AG09309 (cell line): ENCODE data around the gene INTS11.

ENCODE experiments used
- DNase-seq: peaks from one replicate; pipeline ENCODE4 v3.0.0-alpha.2; 2010; ENCODE audit warnings: low read depth
- H3K4me3 ChIP-seq: 2 replicates; pipeline ENCODE4 v1.5.1; 2011; ENCODE audit warnings: mild to moderate bottlenecking, low read depth, low read length, moderate library complexity; ENCODE audit not compliant: control insufficient read depth
- TF ChIP-seq, protein P1 (sequence below): IDR thresholded peaks from 2 replicates; pipeline ENCODE4 v1.5.1; 2011; ENCODE audit warnings: mild to moderate bottlenecking, low read depth, low read length, inconsistent platforms; ENCODE audit not compliant: insufficient read depth, control insufficient read depth; ENCODE audit errors: missing control alignments

INTS11 gene

DNA sequence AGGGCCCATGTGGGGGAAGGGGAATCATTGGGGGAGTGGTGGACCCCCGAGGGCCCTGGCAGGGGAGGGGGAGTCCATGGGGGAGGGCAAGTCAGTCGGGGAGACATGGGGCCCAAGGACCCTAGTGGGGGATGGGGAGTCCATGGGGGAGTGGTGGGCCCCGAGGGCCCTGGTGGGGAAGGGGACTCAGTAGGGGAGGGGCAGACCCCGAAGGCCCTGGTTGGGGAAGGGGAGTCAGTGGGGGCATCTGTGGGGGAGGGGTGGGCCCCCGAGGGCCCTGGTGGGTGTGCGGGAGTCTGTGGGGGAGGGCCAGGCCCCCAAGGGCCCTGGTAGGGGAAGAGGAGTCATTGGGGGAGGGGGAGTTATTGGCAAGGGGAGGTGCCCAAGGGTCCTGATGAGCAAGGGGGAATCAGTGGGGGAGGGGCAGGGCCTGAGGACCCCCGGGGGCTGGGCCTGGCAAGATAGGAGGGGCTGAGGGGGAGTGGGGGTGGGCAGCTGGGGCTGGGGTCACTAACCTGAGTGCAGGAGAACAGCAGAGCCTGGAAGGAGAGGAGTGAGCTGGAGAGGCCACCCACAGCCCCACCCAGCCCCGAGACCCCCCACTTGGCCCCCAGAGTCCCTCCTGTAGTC, 31.8 kb upstream of the INTS11 start:
- H3K4me3 ChIP-seq, result peak overlapping the region; percentile 95
- DNase-seq, result no peak
- TF ChIP-seq, protein P1, sequence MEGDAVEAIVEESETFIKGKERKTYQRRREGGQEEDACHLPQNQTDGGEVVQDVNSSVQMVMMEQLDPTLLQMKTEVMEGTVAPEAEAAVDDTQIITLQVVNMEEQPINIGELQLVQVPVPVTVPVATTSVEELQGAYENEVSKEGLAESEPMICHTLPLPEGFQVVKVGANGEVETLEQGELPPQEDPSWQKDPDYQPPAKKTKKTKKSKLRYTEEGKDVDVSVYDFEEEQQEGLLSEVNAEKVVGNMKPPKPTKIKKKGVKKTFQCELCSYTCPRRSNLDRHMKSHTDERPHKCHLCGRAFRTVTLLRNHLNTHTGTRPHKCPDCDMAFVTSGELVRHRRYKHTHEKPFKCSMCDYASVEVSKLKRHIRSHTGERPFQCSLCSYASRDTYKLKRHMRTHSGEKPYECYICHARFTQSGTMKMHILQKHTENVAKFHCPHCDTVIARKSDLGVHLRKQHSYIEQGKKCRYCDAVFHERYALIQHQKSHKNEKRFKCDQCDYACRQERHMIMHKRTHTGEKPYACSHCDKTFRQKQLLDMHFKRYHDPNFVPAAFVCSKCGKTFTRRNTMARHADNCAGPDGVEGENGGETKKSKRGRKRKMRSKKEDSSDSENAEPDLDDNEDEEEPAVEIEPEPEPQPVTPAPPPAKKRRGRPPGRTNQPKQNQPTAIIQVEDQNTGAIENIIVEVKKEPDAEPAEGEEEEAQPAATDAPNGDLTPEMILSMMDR, result no peak

DNA sequence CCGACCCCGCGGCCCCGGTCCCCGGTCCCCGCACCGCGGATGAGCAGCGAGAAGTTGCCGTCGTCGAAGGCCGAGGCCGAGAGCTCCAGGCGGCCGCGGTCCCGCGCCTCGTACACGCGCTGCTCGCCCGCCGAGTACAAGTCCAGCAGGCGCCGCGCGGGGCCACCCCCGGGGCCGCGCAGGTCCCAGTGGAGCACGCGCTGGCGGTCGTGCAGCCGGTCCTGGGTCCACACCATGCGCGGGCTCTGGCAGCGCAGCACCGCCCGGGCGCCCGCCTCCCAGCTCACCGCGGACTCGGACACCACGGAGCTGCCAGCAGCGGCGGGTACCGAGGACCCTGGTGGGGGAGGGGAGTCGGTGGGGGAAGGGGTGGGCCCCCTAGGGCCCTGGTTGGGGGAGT, 31.0 kb upstream of the INTS11 start:
- TF ChIP-seq, protein P1, result no peak
- no peak for DNase-seq
- H3K4me3 ChIP-seq, result peak overlapping the region; percentile 95

DNA sequence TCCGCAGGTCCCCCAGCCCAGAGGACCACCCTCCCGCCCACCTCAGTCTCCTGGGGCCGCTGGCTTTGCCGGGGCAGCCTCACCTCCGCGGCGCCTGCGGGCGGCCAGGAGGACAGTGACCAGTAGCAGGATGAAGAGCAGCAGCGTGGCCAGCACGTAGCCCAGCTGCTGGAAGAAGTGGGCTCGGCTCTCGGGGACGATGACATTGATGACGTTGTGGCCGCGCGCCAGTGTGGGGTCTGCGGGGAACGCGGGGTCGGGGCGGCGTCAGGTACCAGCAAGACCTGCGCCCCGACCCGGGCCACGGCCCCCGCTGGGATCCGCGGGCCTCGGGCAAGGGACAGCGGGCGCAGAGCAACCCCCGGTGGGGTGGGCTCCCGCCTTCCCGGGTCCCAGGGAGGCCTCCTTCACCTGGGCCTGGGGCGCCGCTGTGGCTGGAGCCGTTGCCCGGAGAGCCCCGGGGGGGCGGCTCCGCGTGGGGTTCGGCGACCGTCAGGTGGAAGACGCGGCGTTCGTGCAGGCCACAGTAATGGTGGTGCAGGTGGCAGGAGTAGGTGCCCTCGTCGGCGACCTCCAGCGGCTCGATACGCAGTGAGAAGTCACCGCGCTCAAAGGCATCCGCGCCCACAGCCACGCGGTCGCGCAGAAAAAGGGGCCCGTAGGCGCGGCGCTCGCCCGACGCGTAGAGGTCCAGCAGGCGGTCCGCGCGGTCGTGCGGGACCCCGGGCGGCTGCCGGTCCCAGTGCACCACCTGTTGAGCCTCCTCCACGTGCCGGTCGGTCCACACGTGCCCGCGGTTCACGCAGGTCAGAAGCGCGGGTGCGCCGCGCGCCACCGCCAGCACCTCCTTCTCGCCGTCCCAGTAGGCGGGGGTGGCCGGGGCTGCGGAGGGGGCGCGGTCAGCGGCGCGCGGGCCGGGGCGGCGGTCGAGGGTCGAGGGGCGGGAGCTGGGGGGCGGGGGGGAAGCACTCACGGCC, 30.1 kb upstream of the INTS11 start:
- TF ChIP-seq, protein P1, result no peak
- H3K4me3 ChIP-seq, result peak overlapping the region; percentile 95
- no peak for DNase-seq

DNA sequence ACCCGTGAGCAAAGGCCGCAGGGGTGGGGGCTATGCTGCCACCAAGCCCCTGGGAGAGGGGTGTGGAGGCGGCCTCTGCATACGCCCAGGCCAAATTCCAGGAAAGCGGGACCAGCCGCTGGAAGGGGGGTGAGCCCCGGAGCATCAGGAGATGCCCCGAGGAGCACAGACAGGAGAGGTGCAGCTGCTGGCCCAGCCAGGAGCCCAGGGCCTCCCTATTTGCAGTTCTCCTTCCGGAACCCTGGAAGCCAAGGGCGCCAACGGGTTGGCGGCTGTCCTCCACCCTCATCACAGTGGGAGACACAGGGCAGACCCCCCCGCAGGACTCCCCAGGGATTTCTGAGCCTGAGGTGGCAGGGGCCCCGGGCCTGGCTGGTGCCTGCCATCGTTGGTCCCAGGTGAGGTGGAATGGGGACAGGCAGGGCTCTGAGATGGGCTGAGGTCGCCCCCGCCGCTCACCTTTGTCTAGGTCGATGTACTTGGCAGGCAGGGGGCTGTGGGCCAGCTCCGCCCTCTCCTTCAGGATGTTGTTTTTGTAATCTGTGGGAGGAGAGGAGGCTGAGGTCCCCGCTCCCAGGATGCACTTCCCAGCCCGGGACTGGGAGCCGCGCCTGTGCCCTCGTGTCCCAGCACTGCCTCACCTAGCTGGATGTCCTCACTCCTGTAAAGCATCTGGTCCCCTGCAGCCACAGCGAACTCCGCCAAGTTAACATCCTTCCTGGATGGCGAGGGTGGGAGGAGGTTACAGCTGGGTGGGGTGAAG, 29.1 kb upstream of the INTS11 start:
- TF ChIP-seq, protein P1, result no peak
- no peak overlapping the region for H3K4me3 ChIP-seq
- no peak for DNase-seq

DNA sequence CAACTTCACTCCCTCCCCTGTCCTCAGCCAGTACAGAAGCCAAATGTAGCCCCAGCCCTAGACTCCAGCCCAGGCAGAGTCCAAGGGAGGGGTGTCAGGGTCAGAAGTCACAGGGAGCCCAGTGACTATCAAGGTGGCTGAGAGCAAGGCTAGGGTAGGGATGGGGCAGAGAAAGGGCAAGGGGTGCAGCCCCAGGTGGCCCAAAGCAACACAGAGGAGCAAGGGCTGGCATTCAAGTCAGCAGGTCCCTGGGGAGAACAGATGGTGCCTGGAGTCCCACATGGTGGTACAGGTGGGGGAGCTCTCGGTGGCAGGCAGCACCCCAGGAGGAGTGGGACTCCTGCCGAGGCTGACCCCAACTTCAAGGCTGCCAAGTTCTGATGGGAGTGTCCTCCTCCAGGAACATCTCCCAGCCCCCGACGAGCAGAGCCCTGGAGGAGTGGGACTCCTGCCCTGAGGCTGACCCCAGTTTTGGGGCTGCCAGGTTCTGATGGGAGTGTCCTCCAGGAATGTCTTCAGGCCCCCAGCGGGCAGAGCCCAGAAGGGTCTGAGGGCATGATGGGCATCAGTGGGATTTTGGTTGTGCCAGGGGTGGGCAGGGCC, 28.4 kb upstream of the INTS11 start:
- DNase-seq, result no peak
- TF ChIP-seq, protein P1, result no peak
- no peak overlapping the region; the same call in 1 of the 2 replicates for H3K4me3 ChIP-seq
